ENCODE results near the gene SREBF2.
A peak's percentile ranks its signal among the peaks of the same experiment; 100 is the strongest.

SREBF2 gene

DNA sequence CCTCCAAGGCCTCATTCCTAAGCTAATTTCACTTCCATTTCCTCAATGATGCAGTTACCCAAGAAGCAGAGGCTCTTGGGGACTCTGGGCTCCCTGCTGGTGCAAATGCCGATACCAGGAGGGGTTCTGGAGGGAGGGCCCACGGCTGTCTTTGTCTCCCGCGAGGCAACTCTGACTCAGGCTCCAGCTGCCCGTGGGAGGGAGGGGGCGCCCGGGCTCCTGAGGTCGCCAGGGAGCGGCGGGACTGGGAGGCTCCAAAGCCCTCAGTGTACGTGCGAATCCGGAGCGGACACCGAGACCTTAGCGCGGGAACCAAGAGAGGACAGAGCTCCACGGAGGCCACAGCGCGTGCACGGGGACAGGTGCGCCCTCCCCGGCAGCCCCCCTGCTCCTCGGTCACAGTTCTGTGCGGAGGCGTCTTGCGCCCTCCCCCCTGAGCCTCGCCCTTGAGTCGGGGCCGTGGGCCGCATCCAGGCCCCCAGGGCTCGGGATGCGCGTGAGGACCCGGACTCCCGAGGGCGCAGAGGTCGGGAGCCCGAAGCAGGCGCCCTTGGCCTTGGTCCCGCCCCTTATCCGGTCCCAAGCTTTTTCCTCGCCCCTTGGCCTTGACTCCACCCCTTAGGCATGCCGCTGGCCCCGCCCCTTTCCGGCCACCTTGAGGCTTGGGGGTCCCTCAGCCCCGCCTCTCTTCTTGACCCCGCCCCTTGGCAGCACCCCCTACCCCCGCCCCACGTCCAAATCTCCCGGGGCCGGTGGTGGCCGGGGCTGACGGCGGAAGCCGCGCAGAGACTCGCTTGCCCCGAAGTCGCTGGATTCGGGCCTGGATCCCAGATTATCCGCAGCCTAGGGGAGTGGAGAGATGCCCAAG is 86.7 kb downstream of the SREBF2 start:
- peaks cover 0 to 76% of the 10 kb centered on the region in 2 donors for H3K27me3 ChIP-seq

GRCh38 chr22:41920271-41920976 is 87.5 kb downstream of the SREBF2 start:
- no peak for TF ChIP-seq CTCF (IDR thresholded peaks at IDR 0.05)
- H3K9me3 ChIP-seq = no peaks in the 10 kb centered on the region
- intact Hi-C loops (cut with DNase I; ENCODE audit: low total_unique reads) = no loop called here
- H3K4me3 ChIP-seq = peak overlapping the region; percentile 42 to 54
- no peak for DNase-seq
- peaks cover 0 to 27% (median 18%) of the 10 kb centered on the region in 4 donors for H3K4me1 ChIP-seq
- peaks cover 0 to 73% of the 10 kb centered on the region in 2 donors for H3K27me3 ChIP-seq
- no peak overlapping the region for H3K27ac ChIP-seq
- H3K36me3 ChIP-seq = no peaks in the 10 kb centered on the region

More for the DNA sequence above, 86.7 kb downstream of the SREBF2 start:
- Histone ChIP-seq H3K36me3 (no peaks in the 10 kb centered on the region), H3K9me3 (no peaks in the 10 kb centered on the region), H3K27ac (no peak overlapping the region), H3K4me3 (peak overlapping the region; percentile 42 to 54), H3K4me1 (peaks cover 0 to 35% (median 26%) of the 10 kb centered on the region in 4 donors)
- TF ChIP-seq CTCF (IDR thresholded peaks at IDR 0.05) = no peak
- no peak for DNase-seq
- intact Hi-C loops (cut with DNase I; ENCODE audit: low total_unique reads) = no loop called here

GRCh38 chr22:41922328-41922727 is 89.4 kb downstream of the SREBF2 start:
- DNase-seq = no peak
- Histone ChIP-seq H3K4me3 (no peak overlapping the region), H3K4me1 (peaks cover 0 to 36% (median 28%) of the 10 kb centered on the region in 4 donors), H3K9me3 (no peaks in the 10 kb centered on the region), H3K27me3 (peaks cover 0 to 74% of the 10 kb centered on the region in 2 donors), H3K36me3 (no peaks in the 10 kb centered on the region), H3K27ac (no peak overlapping the region)
- TF ChIP-seq CTCF (IDR thresholded peaks at IDR 0.05) = no peak
- intact Hi-C loops (cut with DNase I; ENCODE audit: low total_unique reads) = no loop called here

GRCh38 chr22:41922940-41923594 is 90.2 kb downstream of the SREBF2 start:
- no peak overlapping the region for H3K4me3 ChIP-seq
- intact Hi-C loops (cut with DNase I; ENCODE audit: low total_unique reads) = no loop called here
- no peak for DNase-seq

More at GRCh38 chr22:41922940-41923594, 90.2 kb downstream of the SREBF2 start:
- Histone ChIP-seq H3K27me3 (peaks cover 0 to 72% of the 10 kb centered on the region in 2 donors), H3K27ac (no peak overlapping the region), H3K4me1 (peaks cover 0 to 30% (median 25%) of the 10 kb centered on the region in 4 donors), H3K36me3 (no peaks in the 10 kb centered on the region), H3K9me3 (no peaks in the 10 kb centered on the region)
- TF ChIP-seq CTCF (IDR thresholded peaks at IDR 0.05) = no peak

Measured in tibial artery (tissue), 4 donors.